ENCODE data around the gene INS. TPM values are rescaled to one million over a fixed set of nuclear protein-coding genes. Genes with fewer than 3 reads are reported as not detected.

The INS gene
- total and polyA plus RNA-seq, 10 of the 15 experiments (the other 5 are each of a cell fraction or from before 2014, with no cell fraction given), result not detected

DNA sequence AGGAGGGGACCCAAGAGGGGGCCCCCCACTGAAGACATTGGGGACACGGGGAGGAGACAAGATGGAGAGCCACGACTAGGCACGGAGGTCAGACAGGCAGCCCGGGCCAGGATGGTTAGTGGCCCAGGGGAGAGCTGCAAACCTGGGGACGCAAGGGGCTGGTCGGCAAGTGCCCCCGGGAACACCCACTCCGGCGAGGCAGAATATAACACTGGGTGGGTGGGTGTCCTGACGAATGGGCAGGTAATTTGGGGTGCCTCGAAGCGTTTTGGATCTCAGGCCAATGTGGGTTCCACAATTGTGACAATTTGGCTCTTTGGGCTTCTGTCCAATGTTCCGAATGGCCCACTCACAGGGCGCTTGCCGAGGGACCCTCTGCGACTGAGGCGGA, 31.7 kb downstream of the INS start (continued):
- TF ChIP-seq STAT3 (IDR thresholded peaks at IDR 0.05; ENCODE audit: low read depth, low read length) (no peak), RB1 (IDR thresholded peaks at IDR 0.05; ENCODE audit: borderline replicate concordance) (no peak), RELA (IDR thresholded peaks at IDR 0.05; ENCODE audit: borderline replicate concordance, partially characterized antibody) (no peak), ETV6 (conservative IDR thresholded peaks at IDR 0.05 in 1 of 2, IDR thresholded peaks at IDR 0.05 in 1 of 2; ENCODE audit: borderline replicate concordance in 1 of 2, low read depth in 1 of 2) (no peak)

DNA sequence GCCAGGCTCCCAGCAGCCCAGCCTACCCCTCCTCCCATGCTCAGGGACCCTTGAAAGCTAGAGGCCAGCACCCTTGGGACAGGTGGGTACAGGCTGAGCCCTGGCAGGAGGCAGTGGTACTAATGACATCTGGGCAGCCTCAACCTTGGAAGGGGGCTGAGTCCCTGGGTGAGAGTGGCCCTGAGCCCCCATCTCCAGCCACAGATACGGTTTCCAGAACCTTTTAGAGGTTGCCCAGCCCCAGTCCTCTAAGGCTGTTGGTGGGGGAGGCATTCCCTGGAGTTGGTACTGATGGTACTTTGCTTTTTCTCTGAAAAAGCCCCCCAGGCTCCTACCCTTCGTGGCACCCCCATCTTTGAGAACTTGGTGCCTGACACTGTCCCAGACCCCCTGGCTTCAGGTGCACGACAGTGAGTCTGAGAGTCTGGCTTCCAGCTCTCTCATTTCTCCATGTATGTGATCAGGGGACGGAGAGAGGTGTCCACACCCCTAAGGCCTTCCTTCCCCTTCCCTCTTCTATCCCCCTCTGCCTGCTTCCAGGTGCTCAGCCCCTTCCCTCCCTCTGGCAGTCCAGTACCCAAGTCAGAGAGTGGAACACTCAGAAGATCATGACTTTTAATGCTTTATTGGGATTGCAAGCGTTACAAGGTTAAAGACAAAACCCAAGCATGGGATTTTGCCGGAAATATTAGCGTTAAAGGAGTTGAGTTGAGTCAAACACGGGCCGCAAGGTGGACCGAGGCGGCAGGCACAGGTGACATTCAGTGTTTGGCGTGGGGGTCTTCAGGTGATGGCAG, 32.3 kb downstream of the INS start:
- Histone ChIP-seq H3K27ac (ENCODE audit: control insufficient read depth, insufficient read depth) (no peak overlapping the region), H3K9ac (ENCODE audit: control insufficient read depth, insufficient read depth, low read length) (no peak overlapping the region), H2AFZ (ENCODE audit: control insufficient read depth, low read depth, low read length) (no peak overlapping the region), H3K4me1 (ENCODE audit: control insufficient read depth, insufficient read depth, low read length) (no peaks in the 10 kb centered on the region), H4K20me1 (ENCODE audit: control insufficient read depth, insufficient read depth) (no peaks in the 10 kb centered on the region), H3K4me2 (ENCODE audit: control insufficient read depth, insufficient read depth) (no peak overlapping the region), H3K79me2 (ENCODE audit: control insufficient read depth, insufficient read depth, low read length) (no peaks in the 10 kb centered on the region), H3K4me3 (no peak overlapping the region), H3K36me3 (ENCODE audit: control insufficient read depth in 2 of 2, insufficient read depth in 2 of 2, low read length in 1 of 2) (no peaks in the 10 kb centered on the region), H3K27me3 (replicated peaks in 1 of 2; ENCODE audit: control insufficient read depth in 2 of 2, insufficient read depth in 2 of 2, low read length in 1 of 2) (no peaks in the 10 kb centered on the region; a peak in 1 of 4 replicates), H3K9me3 (replicated peaks; ENCODE audit: control insufficient read depth, insufficient read depth, low read length) (no peaks in the 10 kb centered on the region)
- CTCF ChIA-PET, result no interaction called here
- SMC1A ChIA-PET (ENCODE audit: uncharacterized antibody, unreplicated experiment), result no interaction called here
- in situ Hi-C loops (cut with MboI) (no loop called here), intact Hi-C loops (cut with micrococcal nuclease; ENCODE audit: unreplicated experiment) (no loop called here)
- BruUV-seq (replicated peaks), result no TSS peak
- DNase-seq (ENCODE audit: low read depth, low spot score) (no peak), ATAC-seq (no peak), FAIRE-seq (no peak)
- POLR2A ChIA-PET, result no interaction called here
- 33% methylated on average over 12 of the region's 12 CpGs for WGBS (ENCODE audit: insufficient coverage, insufficient replicate concordance, low lambda C conversion rate, missing lambda C conversion rate)
- TF ChIP-seq, protein P1, sequence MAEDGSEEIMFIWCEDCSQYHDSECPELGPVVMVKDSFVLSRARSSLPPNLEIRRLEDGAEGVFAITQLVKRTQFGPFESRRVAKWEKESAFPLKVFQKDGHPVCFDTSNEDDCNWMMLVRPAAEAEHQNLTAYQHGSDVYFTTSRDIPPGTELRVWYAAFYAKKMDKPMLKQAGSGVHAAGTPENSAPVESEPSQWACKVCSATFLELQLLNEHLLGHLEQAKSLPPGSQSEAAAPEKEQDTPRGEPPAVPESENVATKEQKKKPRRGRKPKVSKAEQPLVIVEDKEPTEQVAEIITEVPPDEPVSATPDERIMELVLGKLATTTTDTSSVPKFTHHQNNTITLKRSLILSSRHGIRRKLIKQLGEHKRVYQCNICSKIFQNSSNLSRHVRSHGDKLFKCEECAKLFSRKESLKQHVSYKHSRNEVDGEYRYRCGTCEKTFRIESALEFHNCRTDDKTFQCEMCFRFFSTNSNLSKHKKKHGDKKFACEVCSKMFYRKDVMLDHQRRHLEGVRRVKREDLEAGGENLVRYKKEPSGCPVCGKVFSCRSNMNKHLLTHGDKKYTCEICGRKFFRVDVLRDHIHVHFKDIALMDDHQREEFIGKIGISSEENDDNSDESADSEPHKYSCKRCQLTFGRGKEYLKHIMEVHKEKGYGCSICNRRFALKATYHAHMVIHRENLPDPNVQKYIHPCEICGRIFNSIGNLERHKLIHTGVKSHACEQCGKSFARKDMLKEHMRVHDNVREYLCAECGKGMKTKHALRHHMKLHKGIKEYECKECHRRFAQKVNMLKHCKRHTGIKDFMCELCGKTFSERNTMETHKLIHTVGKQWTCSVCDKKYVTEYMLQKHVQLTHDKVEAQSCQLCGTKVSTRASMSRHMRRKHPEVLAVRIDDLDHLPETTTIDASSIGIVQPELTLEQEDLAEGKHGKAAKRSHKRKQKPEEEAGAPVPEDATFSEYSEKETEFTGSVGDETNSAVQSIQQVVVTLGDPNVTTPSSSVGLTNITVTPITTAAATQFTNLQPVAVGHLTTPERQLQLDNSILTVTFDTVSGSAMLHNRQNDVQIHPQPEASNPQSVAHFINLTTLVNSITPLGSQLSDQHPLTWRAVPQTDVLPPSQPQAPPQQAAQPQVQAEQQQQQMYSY (CRISPR knock-in tag; IDR thresholded peaks at IDR 0.05), result no peak
- no peak for TF ChIP-seq NR2C2 (IDR thresholded peaks at IDR 0.05; ENCODE audit: borderline replicate concordance, control insufficient read depth, insufficient read length, low read depth)
- no peak for TF ChIP-seq CBX5 (IDR thresholded peaks at IDR 0.05; ENCODE audit: low read depth)
- no peak for TF ChIP-seq IKZF1 (conservative IDR thresholded peaks at IDR 0.05)
- TF ChIP-seq, protein P2, sequence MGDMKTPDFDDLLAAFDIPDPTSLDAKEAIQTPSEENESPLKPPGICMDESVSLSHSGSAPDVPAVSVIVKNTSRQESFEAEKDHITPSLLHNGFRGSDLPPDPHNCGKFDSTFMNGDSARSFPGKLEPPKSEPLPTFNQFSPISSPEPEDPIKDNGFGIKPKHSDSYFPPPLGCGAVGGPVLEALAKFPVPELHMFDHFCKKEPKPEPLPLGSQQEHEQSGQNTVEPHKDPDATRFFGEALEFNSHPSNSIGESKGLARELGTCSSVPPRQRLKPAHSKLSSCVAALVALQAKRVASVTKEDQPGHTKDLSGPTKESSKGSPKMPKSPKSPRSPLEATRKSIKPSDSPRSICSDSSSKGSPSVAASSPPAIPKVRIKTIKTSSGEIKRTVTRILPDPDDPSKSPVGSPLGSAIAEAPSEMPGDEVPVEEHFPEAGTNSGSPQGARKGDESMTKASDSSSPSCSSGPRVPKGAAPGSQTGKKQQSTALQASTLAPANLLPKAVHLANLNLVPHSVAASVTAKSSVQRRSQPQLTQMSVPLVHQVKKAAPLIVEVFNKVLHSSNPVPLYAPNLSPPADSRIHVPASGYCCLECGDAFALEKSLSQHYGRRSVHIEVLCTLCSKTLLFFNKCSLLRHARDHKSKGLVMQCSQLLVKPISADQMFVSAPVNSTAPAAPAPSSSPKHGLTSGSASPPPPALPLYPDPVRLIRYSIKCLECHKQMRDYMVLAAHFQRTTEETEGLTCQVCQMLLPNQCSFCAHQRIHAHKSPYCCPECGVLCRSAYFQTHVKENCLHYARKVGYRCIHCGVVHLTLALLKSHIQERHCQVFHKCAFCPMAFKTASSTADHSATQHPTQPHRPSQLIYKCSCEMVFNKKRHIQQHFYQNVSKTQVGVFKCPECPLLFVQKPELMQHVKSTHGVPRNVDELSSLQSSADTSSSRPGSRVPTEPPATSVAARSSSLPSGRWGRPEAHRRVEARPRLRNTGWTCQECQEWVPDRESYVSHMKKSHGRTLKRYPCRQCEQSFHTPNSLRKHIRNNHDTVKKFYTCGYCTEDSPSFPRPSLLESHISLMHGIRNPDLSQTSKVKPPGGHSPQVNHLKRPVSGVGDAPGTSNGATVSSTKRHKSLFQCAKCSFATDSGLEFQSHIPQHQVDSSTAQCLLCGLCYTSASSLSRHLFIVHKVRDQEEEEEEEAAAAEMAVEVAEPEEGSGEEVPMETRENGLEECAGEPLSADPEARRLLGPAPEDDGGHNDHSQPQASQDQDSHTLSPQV (IDR thresholded peaks at IDR 0.05), result no peak
- no peak for TF ChIP-seq IRF4 (IDR thresholded peaks at IDR 0.05; ENCODE audit: low read depth, low read length)
- no peak for TF ChIP-seq FOXM1 (IDR thresholded peaks at IDR 0.05; ENCODE audit: low read depth, low read length)
- no peak for TF ChIP-seq ESRRA (IDR thresholded peaks at IDR 0.05; ENCODE audit: low read length)
- no peak for TF ChIP-seq POLR2AphosphoS5 (IDR thresholded peaks at IDR 0.05; ENCODE audit: low read length)
- TF ChIP-seq HDAC6 (IDR thresholded peaks at IDR 0.05; ENCODE audit: unreplicated experiment), result no peak
- RAD21 ChIA-PET (ENCODE audit: unreplicated experiment), result no interaction called here
